ENCODE results near the gene GSTA4. TPM values are rescaled to one million over a fixed set of nuclear protein-coding genes. Genes with fewer than 3 reads are reported as not detected.

The GSTA4 gene
- total and polyA plus RNA-seq, 2 of the 13 experiments (the other 11 are each of a cell fraction or from before 2014, with no cell fraction given), result 34.1 to 53.6 TPM

GRCh38 chr6:53032849-53033248 is 37.8 kb upstream of the GSTA4 start:
- Histone ChIP-seq H3K9ac (ENCODE audit: insufficient read depth, low read depth, low read length) (no peak overlapping the region), H3K27ac (ENCODE audit: extremely low read length, insufficient read depth, low read length) (no peak overlapping the region), H3K36me3 (replicated peaks in 1 of 2; ENCODE audit: control insufficient read depth in 1 of 2, insufficient read depth in 2 of 2, low read length in 2 of 2) (peaks cover 25 to 69% of the 10 kb centered on the region in 2 experiments), H3K4me1 (ENCODE audit: insufficient read depth, low read length) (no peaks in the 10 kb centered on the region), H3K4me3 (replicated peaks in 1 of 3; ENCODE audit: insufficient read depth in 1 of 3, low read depth in 2 of 3, low read length in 3 of 3) (no peak overlapping the region), H3K9me3 (ENCODE audit: low read length) (no peaks in the 10 kb centered on the region), H3K79me2 (ENCODE audit: insufficient read depth, low read length) (no peaks in the 10 kb centered on the region), H3K27me3 (ENCODE audit: control insufficient read depth in 1 of 2, insufficient read depth in 2 of 2, low read length in 2 of 2) (no peaks in the 10 kb centered on the region), H3K4me2 (ENCODE audit: low read depth, low read length) (no peak overlapping the region), H4K20me1 (ENCODE audit: insufficient read depth, low read length) (no peaks in the 10 kb centered on the region), H2AFZ (ENCODE audit: low read length) (no peak overlapping the region)
- 90% methylated on average over 4 of the region's 4 CpGs for WGBS (ENCODE audit: low lambda C conversion rate)
- intact Hi-C loops (cut with micrococcal nuclease; ENCODE audit: unreplicated experiment), result no loop called here
- ChIA-PET POLR2A (interaction anchor here (0.8 kb wide), 1 partner anchor 191 kb away, joined by 3 read pairs; no protein-coding TSS in a partner anchor), CTCF (ENCODE audit: low intra/inter-chr PET ratio, low total read pairs) (no interaction called here)
- FAIRE-seq (no peak), ATAC-seq (no peak), DNase-seq (ENCODE audit: low spot score) (no peak)
- BruUV-seq (replicated peaks), result no TSS peak
- in situ Hi-C loops (cut with HindIII; ENCODE audit: extremely low pct_ligation_motif_present, low pct_unique_long_range_greater_than_20kb), result no loop called here
- no peak for TF ChIP-seq DDIT3 (CRISPR knock-in tag; IDR thresholded peaks at IDR 0.05)
- TF ChIP-seq PRMT3 (CRISPR knock-in tag; IDR thresholded peaks at IDR 0.05; ENCODE audit: borderline replicate concordance, low read depth), result no peak
- TF ChIP-seq, protein P1, sequence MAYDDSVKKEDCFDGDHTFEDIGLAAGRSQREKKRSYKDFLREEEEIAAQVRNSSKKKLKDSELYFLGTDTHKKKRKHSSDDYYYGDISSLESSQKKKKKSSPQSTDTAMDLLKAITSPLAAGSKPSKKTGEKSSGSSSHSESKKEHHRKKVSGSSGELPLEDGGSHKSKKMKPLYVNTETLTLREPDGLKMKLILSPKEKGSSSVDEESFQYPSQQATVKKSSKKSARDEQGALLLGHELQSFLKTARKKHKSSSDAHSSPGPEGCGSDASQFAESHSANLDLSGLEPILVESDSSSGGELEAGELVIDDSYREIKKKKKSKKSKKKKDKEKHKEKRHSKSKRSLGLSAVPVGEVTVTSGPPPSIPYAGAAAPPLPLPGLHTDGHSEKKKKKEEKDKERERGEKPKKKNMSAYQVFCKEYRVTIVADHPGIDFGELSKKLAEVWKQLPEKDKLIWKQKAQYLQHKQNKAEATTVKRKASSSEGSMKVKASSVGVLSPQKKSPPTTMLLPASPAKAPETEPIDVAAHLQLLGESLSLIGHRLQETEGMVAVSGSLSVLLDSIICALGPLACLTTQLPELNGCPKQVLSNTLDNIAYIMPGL (CRISPR knock-in tag; IDR thresholded peaks at IDR 0.05; ENCODE audit: borderline replicate concordance in 1 of 2, low read depth in 1 of 2), result no peak
- no peak for TF ChIP-seq SAP130 (CRISPR knock-in tag; IDR thresholded peaks at IDR 0.05; ENCODE audit: low read depth)
- TF ChIP-seq ZNF776 (CRISPR knock-in tag; IDR thresholded peaks at IDR 0.05), result no peak
- no peak for TF ChIP-seq ZNF142 (CRISPR knock-in tag; IDR thresholded peaks at IDR 0.05)
- TF ChIP-seq ZNF546 (CRISPR knock-in tag; conservative IDR thresholded peaks at IDR 0.05), result no peak
- TF ChIP-seq, protein P2, sequence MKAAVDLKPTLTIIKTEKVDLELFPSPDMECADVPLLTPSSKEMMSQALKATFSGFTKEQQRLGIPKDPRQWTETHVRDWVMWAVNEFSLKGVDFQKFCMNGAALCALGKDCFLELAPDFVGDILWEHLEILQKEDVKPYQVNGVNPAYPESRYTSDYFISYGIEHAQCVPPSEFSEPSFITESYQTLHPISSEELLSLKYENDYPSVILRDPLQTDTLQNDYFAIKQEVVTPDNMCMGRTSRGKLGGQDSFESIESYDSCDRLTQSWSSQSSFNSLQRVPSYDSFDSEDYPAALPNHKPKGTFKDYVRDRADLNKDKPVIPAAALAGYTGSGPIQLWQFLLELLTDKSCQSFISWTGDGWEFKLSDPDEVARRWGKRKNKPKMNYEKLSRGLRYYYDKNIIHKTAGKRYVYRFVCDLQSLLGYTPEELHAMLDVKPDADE (CRISPR knock-in tag; IDR thresholded peaks at IDR 0.05), result no peak
- TF ChIP-seq ZNF670 (CRISPR knock-in tag; IDR thresholded peaks at IDR 0.05; ENCODE audit: borderline replicate concordance), result no peak
- TF ChIP-seq RELA (CRISPR knock-in tag; IDR thresholded peaks at IDR 0.05), result no peak
- TF ChIP-seq CCAR2 (optimal IDR thresholded peaks at IDR 0.05; ENCODE audit: low read depth, low read length), result no peak
- no peak for TF ChIP-seq DR1 (CRISPR knock-in tag; IDR thresholded peaks at IDR 0.05)
- TF ChIP-seq, protein P3, sequence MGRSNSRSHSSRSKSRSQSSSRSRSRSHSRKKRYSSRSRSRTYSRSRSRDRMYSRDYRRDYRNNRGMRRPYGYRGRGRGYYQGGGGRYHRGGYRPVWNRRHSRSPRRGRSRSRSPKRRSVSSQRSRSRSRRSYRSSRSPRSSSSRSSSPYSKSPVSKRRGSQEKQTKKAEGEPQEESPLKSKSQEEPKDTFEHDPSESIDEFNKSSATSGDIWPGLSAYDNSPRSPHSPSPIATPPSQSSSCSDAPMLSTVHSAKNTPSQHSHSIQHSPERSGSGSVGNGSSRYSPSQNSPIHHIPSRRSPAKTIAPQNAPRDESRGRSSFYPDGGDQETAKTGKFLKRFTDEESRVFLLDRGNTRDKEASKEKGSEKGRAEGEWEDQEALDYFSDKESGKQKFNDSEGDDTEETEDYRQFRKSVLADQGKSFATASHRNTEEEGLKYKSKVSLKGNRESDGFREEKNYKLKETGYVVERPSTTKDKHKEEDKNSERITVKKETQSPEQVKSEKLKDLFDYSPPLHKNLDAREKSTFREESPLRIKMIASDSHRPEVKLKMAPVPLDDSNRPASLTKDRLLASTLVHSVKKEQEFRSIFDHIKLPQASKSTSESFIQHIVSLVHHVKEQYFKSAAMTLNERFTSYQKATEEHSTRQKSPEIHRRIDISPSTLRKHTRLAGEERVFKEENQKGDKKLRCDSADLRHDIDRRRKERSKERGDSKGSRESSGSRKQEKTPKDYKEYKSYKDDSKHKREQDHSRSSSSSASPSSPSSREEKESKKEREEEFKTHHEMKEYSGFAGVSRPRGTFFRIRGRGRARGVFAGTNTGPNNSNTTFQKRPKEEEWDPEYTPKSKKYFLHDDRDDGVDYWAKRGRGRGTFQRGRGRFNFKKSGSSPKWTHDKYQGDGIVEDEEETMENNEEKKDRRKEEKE (IDR thresholded peaks at IDR 0.05), result no peak
